Measurements from ENCODE around the gene CYTH3. TPM values are rescaled to one million over a fixed set of nuclear protein-coding genes. Genes with fewer than 3 reads are reported as not detected.

CYTH3 gene
- 10 to 100 TPM; 83.8 to 89.4 TPM for total RNA-seq

- DNase-seq (ENCODE audit: low spot score) (no peak), ATAC-seq (ENCODE audit: insufficient number of reproducible peaks, low FRiP score, low read depth) (peak; percentile 82)
- H3K27ac ChIP-seq, result peak within 1 kb of the TSS; percentile 60 to 66
- no peaks in the 10 kb centered on the region for H3K36me3 ChIP-seq
- H3K4me1 ChIP-seq (ENCODE audit: control insufficient read depth in 1 of 2, low read depth in 2 of 2), result peaks cover 16 to 28% of the 10 kb centered on the region in 2 donors
- no peaks in the 10 kb centered on the region for H3K9me3 ChIP-seq
- H3K4me3 ChIP-seq, result peak within 1 kb of the TSS; percentile 87
- H3K27me3 ChIP-seq (replicated peaks; ENCODE audit: insufficient read depth), result no peaks in the 10 kb centered on the region
- TF ChIP-seq CTCF (IDR thresholded peaks at IDR 0.05), result no peak
Measured at GRCh38 chr7:6272481-6273323, at the start of gene CYTH3. TSS of gene CYTH3 (minus strand) at chr7:6272624. CDS start at chr7:6272507, 117 bp downstream.

- Histone ChIP-seq H3K27me3 (replicated peaks; ENCODE audit: insufficient read depth) (no peaks in the 10 kb centered on the region), H3K36me3 (no peaks in the 10 kb centered on the region), H3K9me3 (no peaks in the 10 kb centered on the region), H3K27ac (no peak overlapping the region), H3K4me3 (no peak overlapping the region), H3K4me1 (ENCODE audit: control insufficient read depth in 1 of 2, low read depth in 2 of 2) (peaks cover 10 to 22% of the 10 kb centered on the region in 2 donors)
- DNase-seq (ENCODE audit: low spot score) (no peak), ATAC-seq (ENCODE audit: insufficient number of reproducible peaks, low FRiP score, low read depth) (no peak)
- no peak for TF ChIP-seq CTCF (IDR thresholded peaks at IDR 0.05)
Measured at GRCh38 chr7:6320791-6321190, 48.4 kb upstream of the CYTH3 start.

GRCh38 chr7:6317797-6318438 is 45.5 kb upstream of the CYTH3 start:
- Histone ChIP-seq H3K27ac (peak overlapping the region; percentile 89 to 92), H3K4me3 (peak overlapping the region; percentile 63), H3K36me3 (no peaks in the 10 kb centered on the region), H3K27me3 (replicated peaks; ENCODE audit: insufficient read depth) (no peaks in the 10 kb centered on the region), H3K4me1 (ENCODE audit: control insufficient read depth in 1 of 2, low read depth in 2 of 2) (peaks cover 10 to 27% of the 10 kb centered on the region in 2 donors), H3K9me3 (no peaks in the 10 kb centered on the region)
- peak; percentile 57 for DNase-seq (ENCODE audit: low spot score)
- ATAC-seq (ENCODE audit: insufficient number of reproducible peaks, low FRiP score, low read depth), result peak; percentile 89
- no peak for TF ChIP-seq CTCF (IDR thresholded peaks at IDR 0.05)

- no peak for DNase-seq (ENCODE audit: low spot score)
- Histone ChIP-seq H3K27ac (peak overlapping the region; percentile 90 to 94), H3K36me3 (no peaks in the 10 kb centered on the region), H3K27me3 (replicated peaks; ENCODE audit: insufficient read depth) (no peaks in the 10 kb centered on the region), H3K4me1 (ENCODE audit: control insufficient read depth in 1 of 2, low read depth in 2 of 2) (peaks cover 10 to 27% of the 10 kb centered on the region in 2 donors), H3K9me3 (no peaks in the 10 kb centered on the region), H3K4me3 (no peak overlapping the region)
- ATAC-seq (ENCODE audit: insufficient number of reproducible peaks, low FRiP score, low read depth), result no peak
- no peak for TF ChIP-seq CTCF (IDR thresholded peaks at IDR 0.05)
Measured at GRCh38 chr7:6316226-6316625, 43.8 kb upstream of the CYTH3 start.

GRCh38 chr7:6315746-6316145 is 43.3 kb upstream of the CYTH3 start:
- H3K27me3 ChIP-seq (replicated peaks; ENCODE audit: insufficient read depth), result no peaks in the 10 kb centered on the region
- peak overlapping the region; percentile 90 to 94 for H3K27ac ChIP-seq
- no peaks in the 10 kb centered on the region for H3K36me3 ChIP-seq
- no peak overlapping the region for H3K4me3 ChIP-seq
- H3K9me3 ChIP-seq, result no peaks in the 10 kb centered on the region
- no peak for ATAC-seq (ENCODE audit: insufficient number of reproducible peaks, low FRiP score, low read depth)
- H3K4me1 ChIP-seq (ENCODE audit: control insufficient read depth in 1 of 2, low read depth in 2 of 2), result peaks cover 10 to 27% of the 10 kb centered on the region in 2 donors
- no peak for DNase-seq (ENCODE audit: low spot score)
- no peak for TF ChIP-seq CTCF (IDR thresholded peaks at IDR 0.05)

Measured in thoracic aorta (tissue), 2 donors.